HK-2 (cell line): Measurements from ENCODE around the gene UBE2L5.

Source experiments
- DNase-seq: peaks from one replicate; pipeline ENCODE4 v3.0.0-alpha.2; 2018; ENCODE audit not compliant: unreplicated experiment

Gene UBE2L5

GRCh38 chr13:30406779-30407416 lies 15.4 kb upstream of the UBE2L5 start:
- DNase-seq = no peak

- no peak for DNase-seq
Observed at GRCh38 chr13:30408319-30409101, 13.8 kb upstream of the UBE2L5 start.

DNA sequence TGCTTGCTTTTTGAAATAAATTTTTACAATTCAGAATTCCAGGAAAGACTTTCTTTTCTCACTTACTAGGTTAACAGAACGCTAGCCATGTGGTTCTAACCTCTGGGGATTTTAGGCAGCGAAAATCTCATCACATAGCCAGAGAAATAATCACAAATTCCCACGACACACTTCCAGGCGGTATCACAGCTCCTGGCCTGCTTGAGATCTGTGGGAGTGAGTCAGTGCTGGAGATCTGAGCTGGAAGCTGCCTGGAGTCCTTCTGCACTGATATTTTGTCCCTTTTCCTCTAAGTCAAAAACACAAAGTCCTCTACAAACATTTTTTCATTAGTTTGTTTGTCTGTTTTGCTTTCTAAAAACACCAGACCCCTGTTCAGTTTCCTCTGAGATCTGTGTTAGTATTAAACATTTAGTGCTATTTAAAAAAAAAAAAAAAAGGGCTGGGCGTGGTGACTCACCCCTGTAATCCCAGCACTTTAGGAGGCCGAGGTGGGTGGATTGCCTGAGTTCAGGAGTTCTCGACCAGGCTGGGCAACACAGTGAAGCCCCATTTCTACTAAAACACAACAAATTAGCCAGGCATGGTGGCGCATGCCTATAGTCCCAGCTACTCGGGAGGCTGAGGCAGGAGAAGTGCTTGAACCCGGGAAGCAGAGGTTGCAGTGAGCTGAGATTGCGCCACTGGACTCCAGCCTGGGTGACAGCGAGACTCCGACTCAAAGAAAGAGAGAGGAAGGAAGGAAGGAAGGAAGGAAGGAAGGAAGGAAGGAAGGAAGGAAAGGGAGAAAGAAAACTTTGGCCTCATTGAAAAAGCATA lies 12.2 kb upstream of the UBE2L5 start:
- DNase-seq = no peak

GRCh38 chr13:30410705-30411125 lies 11.6 kb upstream of the UBE2L5 start:
- DNase-seq = no peak

DNA sequence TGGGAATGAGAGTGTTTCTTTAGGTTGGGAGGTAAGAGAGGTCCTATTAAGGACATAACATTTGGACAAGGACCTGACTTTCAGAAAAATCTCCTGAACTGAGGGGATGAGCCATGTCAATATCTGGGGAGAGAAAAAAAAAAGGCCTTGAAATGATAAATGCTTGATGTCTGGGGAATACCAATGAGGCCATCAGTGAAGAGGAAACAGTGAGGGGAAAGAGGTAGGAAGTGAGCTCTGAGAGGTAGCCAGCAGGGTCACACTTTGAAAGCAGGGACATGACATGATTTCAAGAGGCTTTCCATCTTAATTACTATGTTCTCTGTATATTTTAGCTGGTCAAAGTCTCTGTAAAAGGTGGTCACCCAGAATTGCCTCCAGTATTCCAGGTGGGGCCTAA lies 9.9 kb upstream of the UBE2L5 start:
- DNase-seq = no peak

DNA sequence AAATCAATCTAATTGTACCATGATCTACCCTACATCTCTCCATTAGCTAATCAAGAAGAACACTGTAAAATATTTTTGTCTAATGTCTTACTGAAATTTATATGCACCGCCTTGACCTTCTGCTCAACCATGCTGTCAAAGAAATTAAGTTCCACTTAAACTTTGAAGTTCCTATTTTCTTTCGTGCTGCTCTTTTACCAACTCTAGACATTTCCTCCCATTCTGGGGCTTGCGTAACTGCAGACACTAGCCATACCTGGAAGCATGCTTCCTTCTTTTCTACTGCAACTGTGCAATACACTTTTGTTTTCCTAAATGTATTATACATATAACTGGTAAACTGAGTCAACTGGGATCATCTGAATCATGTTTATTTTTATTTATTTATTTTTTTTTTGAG lies 8.5 kb upstream of the UBE2L5 start:
- DNase-seq = no peak

DNA sequence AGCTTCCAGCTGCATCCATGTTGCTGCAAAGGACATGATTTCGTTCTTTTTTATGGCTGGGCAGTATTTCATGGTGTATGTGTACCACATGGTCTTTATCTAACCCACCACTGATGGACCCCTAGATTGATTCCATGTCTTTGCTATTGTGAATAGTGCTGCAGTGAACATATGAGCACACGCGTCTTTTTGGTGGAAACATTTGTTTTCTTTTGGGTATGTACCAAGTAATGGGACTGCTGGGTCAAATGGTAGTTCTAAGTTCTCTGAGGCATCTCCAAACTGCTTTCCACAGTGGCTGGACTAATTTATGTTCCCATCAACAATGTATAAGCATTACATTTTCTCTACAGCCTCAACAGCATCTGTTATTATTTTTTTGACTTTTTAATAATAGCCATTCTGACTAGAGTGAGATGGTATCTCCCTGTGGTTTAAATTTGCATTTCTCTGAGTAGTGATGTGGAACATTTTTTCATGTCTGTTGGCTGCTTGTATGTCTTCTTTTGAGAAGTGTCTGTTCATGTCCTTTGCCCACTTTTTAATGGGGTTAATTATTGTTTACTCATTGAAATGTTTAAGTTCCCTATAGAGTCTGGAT lies 6.8 kb upstream of the UBE2L5 start:
- DNase-seq = no peak

DNA sequence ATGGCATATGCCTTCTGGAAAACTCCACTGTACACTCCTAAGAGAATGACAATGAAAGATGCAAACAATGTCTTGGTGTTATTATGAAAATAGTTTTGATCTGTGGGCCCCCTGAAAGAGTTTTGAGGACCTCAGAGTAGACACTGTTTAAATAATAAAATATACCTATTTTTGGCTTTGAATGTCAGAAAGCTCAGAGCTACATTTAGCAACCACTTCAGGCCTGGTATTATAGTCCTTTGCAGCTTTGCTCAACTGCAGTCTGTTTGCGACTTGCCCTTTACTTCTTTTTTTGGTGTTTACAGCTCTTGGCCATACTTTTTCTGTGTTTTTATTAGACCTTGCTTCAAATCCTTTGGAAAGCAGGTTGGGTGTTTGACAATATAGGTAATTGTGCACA lies 5.8 kb upstream of the UBE2L5 start:
- no peak for DNase-seq

- DNase-seq = no peak
Observed at GRCh38 chr13:30418075-30418716, 4.1 kb upstream of the UBE2L5 start.

GRCh38 chr13:30418717-30419459 lies 3.4 kb upstream of the UBE2L5 start:
- DNase-seq = no peak

DNA sequence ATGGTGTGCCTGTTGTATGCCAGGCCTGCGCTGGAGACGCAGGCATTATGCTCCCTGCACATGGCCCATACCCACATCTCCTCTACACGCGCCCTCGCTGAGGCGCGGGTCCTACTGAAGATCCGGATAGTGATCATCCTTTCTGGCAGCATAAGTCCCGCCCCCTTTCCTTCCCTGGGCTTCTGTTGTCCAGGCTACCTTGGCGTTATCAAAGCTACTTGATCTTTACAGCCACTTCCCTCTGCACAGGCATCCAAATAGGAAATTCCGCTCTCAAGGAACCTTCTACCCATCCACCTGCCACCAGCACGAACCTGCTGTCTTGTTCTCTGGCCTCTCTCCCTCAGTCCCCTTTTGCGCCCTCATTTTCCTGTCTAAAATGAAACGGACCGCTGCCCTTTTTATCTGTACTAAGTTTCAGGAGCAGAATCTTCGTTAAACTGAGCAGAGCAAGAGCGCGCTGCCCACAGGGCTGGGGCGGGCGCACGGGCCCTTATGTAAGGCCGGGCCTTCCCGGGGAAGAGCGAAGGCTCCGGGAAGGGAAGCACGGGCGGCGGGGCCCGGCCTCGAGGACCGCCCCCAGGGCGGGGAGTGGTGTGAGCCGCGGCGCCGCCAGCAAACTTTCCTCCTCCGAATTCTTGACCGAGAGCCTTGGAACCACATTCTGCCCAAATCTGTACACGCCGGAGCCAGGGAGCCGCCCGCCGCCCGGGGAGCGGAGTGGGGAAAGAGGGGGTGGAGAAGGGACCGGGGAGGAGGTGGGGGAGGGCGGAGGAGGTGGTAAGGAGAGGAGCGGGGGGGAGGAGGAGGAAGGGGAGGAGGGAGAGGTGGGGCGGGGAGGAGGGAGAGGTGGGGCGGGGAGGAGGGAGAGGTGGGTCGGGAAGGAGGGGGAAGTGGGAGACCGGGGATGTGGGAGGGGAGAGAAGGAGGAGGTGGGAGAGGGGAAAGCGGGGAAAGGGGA lies 920 bp upstream of the UBE2L5 start:
- peak; percentile 59 for DNase-seq

GRCh38 chr13:30423891-30424290 lies 1.6 kb downstream of the UBE2L5 start:
- DNase-seq = no peak

- DNase-seq = no peak
Observed at GRCh38 chr13:30429235-30429634, 6.9 kb downstream of the UBE2L5 start.

GRCh38 chr13:30429721-30430694 lies 7.7 kb downstream of the UBE2L5 start:
- DNase-seq = no peak

DNA sequence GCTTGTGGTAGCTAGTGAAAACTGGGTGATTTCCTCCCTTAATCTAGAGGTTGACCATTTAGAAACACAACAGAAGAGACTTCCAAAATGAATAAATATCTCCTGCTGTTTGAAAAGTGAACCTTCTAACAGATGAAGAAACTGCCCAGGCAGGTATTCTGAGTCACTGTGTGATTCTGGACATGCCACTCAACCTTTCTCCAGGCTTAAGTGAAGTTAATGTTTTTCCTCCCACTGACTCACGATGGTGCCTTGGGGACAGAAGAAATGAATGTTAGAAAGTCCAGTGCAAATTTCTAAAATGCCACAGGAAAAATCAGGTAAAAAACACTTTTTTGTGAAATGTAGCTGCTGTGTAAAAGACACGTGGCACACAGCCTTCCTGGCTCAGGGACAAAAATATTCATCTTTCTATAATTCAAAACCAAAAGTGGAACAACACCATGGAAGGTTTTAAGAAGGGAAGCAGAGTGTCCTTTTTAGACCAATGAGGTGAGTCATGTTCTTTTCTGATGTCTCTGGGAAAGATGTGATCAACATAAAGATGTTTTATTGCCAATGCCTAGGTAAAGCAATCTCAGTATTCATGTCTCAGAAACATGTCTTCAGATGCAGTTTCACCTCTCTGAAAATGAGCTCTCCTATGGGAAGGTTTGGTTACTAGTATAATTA lies 9.1 kb downstream of the UBE2L5 start:
- DNase-seq = no peak

GRCh38 chr13:30435911-30436451 lies 13.7 kb downstream of the UBE2L5 start:
- DNase-seq = no peak

DNA sequence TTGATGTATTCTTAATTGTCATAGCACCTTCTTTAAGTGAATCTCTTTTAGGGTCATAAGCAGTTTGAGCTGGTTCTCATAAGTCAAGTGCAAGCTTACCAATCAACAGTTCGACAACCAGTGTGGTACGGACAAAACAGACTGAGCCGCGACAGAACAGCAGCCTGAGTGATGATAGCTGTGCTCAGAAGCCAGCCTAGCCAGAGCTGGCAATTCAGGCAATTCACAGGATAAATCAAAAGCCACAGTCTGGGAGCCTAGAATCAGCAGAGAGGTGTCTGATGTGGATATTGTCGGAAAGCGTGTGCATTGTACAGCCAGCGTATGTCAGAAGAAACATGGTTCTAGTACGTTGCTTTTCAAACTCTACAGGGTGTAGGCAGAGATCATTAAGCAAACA lies 14.9 kb downstream of the UBE2L5 start:
- no peak for DNase-seq

DNA sequence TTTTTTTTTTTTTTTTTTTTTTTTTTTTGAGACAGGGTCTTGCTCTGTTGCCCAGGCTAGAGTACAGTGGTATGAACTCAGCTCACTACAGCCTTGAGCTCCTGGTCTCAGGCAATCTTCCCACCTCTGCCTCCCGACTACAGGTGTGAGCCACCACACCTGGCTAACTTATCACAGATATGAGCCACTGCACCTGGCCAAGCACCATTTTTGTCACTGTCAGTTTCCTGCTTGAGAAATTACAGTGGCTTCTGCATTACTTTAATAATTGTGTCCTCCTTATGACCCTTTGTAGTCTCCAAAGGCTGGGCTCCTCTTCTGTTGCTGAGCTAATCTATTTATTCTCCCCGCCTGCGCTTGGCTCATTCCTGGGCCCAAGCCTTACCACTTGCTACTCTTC lies 16.0 kb downstream of the UBE2L5 start:
- no peak for DNase-seq
